GM19351 (cell line): ENCODE data around the gene CFAP251.

Experiments
- ATAC-seq: cut with Tn5 transposase; IDR thresholded peaks from one replicate; pipeline ENCODE4 v1.9.1; 2021; ENCODE audit warnings: mild to moderate bottlenecking, moderate library complexity; ENCODE audit not compliant: unreplicated experiment

The CFAP251 gene

DNA sequence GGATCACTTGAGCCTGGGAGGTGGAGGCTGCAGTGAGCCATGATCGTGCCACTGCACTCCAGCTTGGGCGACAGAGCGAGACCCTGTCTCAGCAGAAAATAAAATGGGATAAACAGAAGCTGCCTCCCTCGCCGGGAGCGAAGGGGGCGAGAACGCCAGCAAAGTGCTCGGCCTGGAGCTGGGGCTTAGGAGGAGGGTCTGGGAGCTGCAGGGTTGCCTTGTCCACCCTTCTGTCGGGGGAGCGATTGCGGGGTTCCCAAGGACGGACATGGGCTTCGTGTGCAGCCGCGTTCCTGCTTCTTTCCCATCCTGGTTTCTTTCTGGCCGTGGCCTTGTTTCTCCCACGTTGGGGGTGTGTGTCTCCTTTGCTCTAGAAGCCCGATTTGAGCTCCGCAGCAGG, 132.3 kb downstream of the CFAP251 start:
- no peak for ATAC-seq

DNA sequence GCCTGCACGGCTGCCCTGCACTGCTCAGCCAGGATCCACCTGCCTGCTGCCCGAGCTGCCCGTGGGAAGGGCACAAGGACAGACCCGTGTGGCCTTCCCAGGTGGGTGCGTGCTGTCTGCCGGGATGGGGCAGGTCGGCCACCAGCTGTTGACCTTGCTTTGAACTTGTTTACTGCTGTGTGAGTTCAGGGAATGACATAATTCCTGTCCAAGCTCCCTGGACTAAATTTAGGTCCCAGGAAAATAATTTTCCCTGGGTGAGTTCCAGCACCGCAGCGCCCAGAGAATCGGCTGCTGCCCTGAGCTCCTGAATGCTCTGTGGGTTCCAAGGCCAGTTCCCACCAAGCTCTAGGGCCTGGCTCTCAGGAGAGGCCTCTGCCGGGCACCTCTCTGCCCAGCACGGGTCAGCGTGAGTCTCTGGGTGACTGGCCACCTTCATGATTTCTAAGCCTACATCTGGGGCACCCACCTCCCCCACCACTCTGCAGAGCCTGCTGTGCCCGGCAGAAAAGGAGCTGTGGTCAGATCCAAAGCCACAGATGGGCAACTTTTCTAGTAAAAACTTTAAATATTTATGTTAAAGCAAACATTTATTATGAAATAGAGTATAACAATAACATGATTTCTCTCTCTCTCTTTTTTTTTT, 133.0 kb downstream of the CFAP251 start:
- no peak for ATAC-seq

DNA sequence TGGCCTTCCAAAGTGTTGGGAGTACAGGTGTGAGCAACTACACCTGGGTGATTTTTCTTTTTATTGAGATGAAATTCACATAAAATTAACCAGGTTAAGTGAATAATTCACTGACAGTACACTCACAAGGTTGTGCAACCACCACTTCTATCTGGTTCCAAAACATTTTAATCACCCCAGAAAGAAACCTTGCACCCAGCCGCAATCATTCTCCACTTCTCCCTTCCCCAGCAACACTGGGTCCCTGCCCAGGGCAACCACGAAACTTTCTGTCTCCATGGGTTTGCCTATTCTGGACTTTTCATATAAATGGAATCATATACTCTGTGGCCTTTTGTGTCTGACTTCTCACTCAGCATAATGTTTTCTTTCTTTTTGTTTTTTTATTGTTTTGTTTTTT, 133.9 kb downstream of the CFAP251 start:
- ATAC-seq, result no peak
